GM12801 (cell line): ENCODE data around the gene TIFAB.

Experiments
- TF ChIP-seq, protein P1 (sequence below): IDR thresholded peaks from one replicate; pipeline ENCODE4 v1.5.1; 2011; ENCODE audit warnings: control low read depth; ENCODE audit not compliant: insufficient read length; ENCODE audit errors: extremely low read depth

TIFAB gene

DNA sequence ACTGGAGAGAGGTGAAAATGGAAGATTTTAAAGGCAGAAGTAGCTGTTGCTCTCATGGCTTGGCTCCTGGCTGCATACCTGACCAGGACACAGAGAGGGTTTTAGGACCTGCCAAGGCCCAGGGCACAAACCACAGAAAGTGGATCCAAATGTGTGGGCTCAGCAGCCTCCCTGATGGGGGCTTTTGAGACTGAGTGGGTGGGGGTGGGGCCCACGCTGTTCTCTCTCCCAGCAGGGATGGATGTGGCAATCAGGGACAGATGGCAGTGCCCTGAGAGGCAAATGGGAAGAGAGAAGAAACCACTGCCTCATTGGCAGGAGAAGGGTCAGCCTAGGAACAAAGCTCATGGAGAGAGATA is 34.9 kb upstream of the TIFAB start:
- TF ChIP-seq, protein P1, sequence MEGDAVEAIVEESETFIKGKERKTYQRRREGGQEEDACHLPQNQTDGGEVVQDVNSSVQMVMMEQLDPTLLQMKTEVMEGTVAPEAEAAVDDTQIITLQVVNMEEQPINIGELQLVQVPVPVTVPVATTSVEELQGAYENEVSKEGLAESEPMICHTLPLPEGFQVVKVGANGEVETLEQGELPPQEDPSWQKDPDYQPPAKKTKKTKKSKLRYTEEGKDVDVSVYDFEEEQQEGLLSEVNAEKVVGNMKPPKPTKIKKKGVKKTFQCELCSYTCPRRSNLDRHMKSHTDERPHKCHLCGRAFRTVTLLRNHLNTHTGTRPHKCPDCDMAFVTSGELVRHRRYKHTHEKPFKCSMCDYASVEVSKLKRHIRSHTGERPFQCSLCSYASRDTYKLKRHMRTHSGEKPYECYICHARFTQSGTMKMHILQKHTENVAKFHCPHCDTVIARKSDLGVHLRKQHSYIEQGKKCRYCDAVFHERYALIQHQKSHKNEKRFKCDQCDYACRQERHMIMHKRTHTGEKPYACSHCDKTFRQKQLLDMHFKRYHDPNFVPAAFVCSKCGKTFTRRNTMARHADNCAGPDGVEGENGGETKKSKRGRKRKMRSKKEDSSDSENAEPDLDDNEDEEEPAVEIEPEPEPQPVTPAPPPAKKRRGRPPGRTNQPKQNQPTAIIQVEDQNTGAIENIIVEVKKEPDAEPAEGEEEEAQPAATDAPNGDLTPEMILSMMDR: no peak

DNA sequence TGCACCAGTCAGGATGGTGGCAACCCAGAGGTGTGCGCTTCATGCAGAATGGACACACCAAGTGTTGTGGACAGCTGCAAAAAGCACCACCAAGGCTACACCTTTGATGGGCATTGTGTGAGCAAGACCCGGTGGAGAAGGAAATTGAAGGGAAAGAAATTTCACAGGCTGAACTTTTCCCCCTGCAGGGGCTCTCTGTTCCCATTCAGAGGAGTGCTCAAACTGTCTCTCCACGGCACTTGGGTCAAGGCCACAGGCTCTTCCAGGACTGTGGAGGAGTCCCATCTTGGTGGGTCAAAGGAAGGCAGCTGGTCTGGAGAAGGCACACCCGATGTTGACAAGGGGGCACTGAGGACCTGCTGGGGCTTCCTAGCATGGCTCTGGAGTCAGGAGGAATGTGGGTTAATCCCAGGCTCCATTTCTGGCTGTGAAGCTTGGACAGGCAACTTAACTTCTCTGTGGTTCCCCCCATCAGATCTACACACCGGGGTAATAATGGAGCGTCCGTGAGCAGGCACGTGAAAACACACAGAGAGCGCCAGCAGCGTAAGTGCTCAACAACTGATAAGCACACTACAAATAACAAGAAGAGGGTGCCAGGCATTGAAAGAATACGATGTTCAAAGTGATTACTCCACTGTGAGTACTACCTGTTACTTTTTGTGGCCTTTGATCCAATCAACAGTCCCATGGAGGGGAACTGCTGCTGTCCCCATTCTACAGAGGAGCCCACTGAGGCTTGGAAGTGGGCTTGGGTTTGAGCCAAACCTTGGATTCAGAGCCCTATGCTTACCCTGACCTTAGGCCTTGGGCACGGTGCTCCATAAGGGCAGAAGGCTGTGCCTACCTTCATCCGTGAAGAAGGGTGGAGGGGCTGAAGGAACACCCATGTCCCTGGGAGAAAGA is 34.2 kb upstream of the TIFAB start:
- TF ChIP-seq, protein P1: no peak

DNA sequence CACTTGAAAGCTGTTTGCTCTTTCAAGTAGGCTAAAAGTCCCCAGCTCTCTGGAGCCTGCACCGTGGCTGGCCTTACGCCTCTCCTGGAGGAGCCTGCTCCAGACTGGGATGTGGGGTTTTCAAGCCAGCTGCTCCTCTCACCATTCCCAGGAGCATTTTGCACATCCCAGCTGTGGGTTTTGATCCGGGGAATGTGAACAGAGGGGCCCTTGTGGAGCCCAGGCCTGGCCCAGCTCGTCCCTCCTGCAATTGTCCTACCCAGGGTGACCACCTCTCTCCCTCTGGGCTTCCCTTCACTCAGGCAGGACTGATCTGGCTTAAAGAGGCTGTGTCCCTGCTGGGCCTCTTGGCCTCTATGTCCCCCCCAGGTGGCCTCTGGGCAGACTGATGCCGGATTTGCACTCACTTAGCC is 32.5 kb upstream of the TIFAB start:
- TF ChIP-seq, protein P1: no peak

DNA sequence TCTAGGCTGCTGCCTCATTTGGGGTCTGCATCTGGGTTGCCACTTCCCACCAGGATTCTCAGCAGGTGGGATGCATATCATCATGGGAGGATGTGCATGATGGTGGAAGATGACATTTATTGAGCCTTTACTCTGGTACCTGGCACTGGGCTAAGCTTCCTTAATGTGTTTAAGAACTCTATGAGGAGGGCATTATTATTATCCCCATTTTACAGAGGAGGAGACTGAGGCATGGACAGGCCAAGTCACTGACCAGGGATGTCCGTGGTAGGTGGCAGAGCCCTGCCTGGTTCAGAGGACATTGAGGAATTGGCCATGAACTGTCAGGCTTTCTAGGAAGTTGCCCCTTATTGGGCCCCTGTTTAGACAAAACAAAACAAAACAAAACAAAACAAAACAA is 31.1 kb upstream of the TIFAB start:
- TF ChIP-seq, protein P1: no peak

DNA sequence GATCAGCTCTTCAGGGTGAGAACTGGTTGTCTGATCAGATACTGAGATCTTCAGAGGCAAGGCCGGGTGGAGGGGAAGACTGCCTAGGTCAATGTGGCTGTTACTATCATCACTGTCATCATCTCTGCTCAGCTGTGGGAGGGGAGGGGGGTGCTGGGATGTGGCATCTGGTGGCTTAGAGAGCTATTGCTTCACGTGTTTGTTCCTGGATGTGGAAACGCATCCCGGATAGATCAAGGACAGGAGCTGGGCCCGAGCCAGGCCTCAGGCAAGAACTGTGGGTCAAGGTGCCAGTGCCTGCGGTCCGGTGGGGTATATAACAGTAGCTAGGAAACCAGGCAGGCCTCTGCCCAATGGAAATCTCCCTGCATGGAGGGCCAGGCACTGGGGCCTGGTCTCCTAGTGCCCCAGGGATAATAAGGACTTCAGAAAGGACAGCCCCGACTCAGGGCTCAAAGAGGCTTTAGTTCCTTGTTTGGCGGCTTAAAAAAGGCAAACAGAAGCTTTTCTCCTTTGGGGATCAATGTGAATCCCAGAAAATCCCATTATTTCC is 30.3 kb upstream of the TIFAB start:
- TF ChIP-seq, protein P1: no peak

DNA sequence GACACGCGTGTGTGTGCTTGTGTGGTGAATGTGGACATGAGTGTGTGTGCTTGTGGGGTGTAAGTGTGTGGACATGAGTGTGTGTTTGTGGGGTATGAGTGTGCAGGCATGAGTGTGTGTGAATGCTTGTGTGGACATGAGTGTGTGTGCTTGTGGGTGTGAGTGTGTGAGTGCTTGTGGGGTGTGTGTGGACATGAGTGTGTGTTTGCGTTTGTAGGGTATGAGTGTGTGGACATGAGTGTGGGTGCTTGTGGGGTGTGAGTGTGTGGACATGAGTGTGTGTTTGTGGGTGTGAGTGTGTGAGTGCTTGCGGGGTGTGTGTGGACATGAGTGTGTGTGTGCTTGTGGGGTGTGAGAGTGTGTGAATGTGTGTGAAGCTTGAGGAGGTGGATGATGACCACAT is 29.8 kb upstream of the TIFAB start:
- TF ChIP-seq, protein P1: no peak

DNA sequence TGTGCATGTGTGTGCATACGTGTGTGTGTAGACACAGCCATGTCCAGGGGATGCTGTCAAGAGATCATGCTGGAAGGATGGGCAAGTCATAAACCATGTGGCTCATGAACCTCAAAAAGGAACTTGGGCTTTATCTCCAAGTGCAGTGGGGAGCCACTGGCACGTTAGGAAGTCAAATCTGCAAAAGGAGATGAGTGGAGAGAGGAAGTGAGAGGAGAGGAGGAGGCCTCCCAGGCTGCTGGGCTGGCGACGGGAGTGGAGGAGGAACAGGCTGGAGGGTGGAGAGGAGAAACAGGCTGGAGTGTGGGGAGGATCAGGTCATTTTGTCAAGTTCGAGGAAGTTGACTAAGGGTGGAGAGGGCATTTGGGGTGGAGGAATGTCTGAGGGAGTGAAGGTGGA is 29.2 kb upstream of the TIFAB start:
- TF ChIP-seq, protein P1: no peak
